Progenitor cell of endocrine pancreas (in vitro differentiated cells): Measurements from ENCODE around the gene DBNDD2. TPM values are rescaled to one million over a fixed set of nuclear protein-coding genes. Genes with fewer than 3 reads are reported as not detected.

Experiments used
- DNase-seq: peaks from one replicate; pipeline ENCODE4 v3.0.0; 2021; ENCODE audit warnings: low spot score; ENCODE audit not compliant: unreplicated experiment
- H3K27ac Mint-ChIP-seq: 2 replicates; pipeline ENCODE4 v1.8.0; 2021; ENCODE audit warnings: mild to moderate bottlenecking, moderate library complexity, mixed read lengths
- H3K27me3 Mint-ChIP-seq: 2 replicates; pipeline ENCODE4 v1.8.0; 2021; ENCODE audit warnings: mixed read lengths
- H3K36me3 Mint-ChIP-seq: 2 replicates; pipeline ENCODE4 v1.8.0; 2022; ENCODE audit warnings: mixed read lengths; ENCODE audit not compliant: insufficient read depth
- H3K4me1 Mint-ChIP-seq: 2 replicates; pipeline ENCODE4 v1.8.0; 2021; ENCODE audit warnings: low read depth, mixed read lengths
- H3K4me3 Mint-ChIP-seq: 2 replicates; pipeline ENCODE4 v1.8.0; 2021; ENCODE audit warnings: low read depth, mild to moderate bottlenecking, moderate library complexity, mixed read lengths
- H3K9me3 Mint-ChIP-seq: 2 replicates; pipeline ENCODE4 v1.8.0; 2021; ENCODE audit warnings: low read depth, mixed read lengths
- CTCF ChIP-seq: fragments of 200-600 bp; sonication (generic); IDR thresholded peaks from one replicate; pipeline ENCODE4 v1.5.0; 2021; ENCODE audit warnings: antibody characterized with exemption, mild to moderate bottlenecking; ENCODE audit not compliant: unreplicated experiment
- total RNA-seq: library from RNA; stranded (reverse); gene quantifications from 2 replicates; pipeline ENCODE4 v1.2.1, GENCODE V29; 2021

The DBNDD2 gene
- total RNA-seq, 1 donor from 2014 or later = 23.2 TPM

DNA sequence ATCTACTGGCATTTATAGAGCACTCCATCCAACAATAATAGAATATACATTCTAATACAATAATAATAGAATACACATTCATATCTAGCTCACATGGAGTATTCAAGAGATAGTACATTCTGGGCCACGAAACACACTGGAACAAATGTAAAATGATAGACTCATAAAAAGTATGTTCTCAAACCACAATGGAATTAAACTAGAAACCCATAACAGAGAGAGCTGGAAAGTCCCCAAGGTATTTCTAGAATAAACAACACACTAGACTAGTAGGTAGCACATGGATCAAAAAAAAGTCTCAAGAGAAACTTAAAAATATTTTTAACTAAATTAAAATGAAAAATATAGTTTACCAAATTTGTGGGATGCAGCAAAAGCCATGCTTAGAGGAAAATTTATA lies 20.8 kb upstream of the DBNDD2 start:
- no peak overlapping the region for H3K27ac Mint-ChIP-seq
- H3K4me3 Mint-ChIP-seq = no peak overlapping the region
- no peak for TF ChIP-seq CTCF
- peaks cover 5% of the 10 kb centered on the region for H3K36me3 Mint-ChIP-seq
- H3K9me3 Mint-ChIP-seq = peaks cover 8% of the 10 kb centered on the region
- no peaks in the 10 kb centered on the region for H3K4me1 Mint-ChIP-seq
- H3K27me3 Mint-ChIP-seq = no peaks in the 10 kb centered on the region
- no peak for DNase-seq

DNA sequence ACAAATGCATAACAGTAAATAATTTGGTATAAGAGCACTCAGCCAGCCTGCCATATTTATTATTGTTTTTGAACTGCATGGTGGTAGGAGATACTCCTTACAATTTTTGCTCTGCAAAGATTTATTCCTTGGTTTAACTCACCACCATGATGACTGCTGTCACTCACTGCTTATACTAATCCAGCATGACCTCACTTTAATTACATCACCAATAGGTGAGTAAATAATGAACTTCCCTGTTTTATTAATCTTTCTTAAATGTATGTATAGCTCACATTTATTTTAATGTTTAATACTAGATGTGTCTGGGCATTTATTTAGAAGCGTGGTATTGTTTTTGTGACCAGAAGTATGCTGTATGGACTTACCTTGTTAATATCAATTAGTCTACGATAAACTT lies 17.2 kb upstream of the DBNDD2 start:
- Mint-ChIP-seq H3K4me3 (no peak overlapping the region), H3K9me3 (peaks cover 8% of the 10 kb centered on the region), H3K4me1 (no peaks in the 10 kb centered on the region), H3K27ac (no peak overlapping the region), H3K36me3 (peaks cover 5% of the 10 kb centered on the region), H3K27me3 (no peaks in the 10 kb centered on the region)
- TF ChIP-seq CTCF = no peak
- DNase-seq = no peak

GRCh38 chr20:45391559-45391958 lies 16.5 kb upstream of the DBNDD2 start:
- no peak for DNase-seq
- peaks cover 8% of the 10 kb centered on the region for H3K9me3 Mint-ChIP-seq
- H3K36me3 Mint-ChIP-seq = peaks cover 5% of the 10 kb centered on the region
- peak overlapping the region; percentile 40 for H3K27ac Mint-ChIP-seq
- H3K4me1 Mint-ChIP-seq = no peaks in the 10 kb centered on the region
- no peaks in the 10 kb centered on the region for H3K27me3 Mint-ChIP-seq
- TF ChIP-seq CTCF = no peak
- H3K4me3 Mint-ChIP-seq = no peak overlapping the region

GRCh38 chr20:45392733-45393132 lies 15.4 kb upstream of the DBNDD2 start:
- TF ChIP-seq CTCF = no peak
- H3K27me3 Mint-ChIP-seq = no peaks in the 10 kb centered on the region
- H3K27ac Mint-ChIP-seq = no peak overlapping the region
- no peak for DNase-seq
- no peaks in the 10 kb centered on the region for H3K4me1 Mint-ChIP-seq
- peaks cover 1% of the 10 kb centered on the region for H3K36me3 Mint-ChIP-seq
- H3K9me3 Mint-ChIP-seq = no peaks in the 10 kb centered on the region
- H3K4me3 Mint-ChIP-seq = no peak overlapping the region

DNA sequence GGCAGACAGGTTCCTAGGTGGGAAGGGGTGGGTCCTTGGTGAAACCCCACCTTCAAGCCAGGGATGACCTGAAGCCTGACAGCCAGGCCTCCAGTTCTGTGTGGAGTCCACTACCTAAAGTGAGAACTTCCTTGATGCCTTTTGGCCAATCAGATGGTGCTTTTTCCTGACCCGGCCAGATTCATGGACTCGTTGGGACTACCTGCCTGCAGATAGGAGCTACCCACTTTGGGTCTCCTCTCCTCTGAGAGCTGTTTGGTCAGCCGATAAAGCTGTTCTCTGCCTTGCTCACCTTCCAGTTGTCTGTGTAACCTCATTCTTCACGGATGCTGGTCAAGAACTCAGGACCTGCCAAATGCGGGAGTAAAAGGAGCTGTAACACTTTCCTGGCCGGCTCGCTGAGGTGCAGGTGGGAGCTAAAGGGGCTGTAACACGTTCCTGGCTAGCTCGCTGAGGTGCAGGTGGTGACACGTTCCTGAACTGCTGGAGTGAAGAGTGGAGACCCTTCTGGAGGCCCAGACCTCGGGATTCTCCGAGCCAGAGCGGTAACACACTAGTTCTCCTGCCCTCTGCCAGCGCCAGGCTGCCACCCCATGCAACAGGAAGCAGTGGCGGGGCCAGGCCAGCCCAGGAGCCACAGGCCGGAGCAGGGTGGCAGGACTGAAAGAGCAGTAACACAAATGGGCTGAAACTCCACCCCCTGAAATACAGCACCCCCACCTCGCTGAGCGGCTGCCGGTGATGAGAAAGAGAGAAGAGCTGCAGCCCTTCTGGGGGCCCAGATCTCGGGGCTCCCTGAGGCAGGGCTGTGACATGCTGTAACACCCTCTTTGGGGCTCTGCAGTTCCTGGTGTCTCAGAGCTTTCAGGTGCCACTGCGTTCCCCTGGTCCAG lies 13.6 kb upstream of the DBNDD2 start:
- no peaks in the 10 kb centered on the region for H3K4me1 Mint-ChIP-seq
- H3K27ac Mint-ChIP-seq = no peak overlapping the region
- H3K27me3 Mint-ChIP-seq = no peaks in the 10 kb centered on the region
- H3K9me3 Mint-ChIP-seq = peaks cover 11% of the 10 kb centered on the region
- DNase-seq = no peak
- H3K36me3 Mint-ChIP-seq = peaks cover 6% of the 10 kb centered on the region
- no peak for TF ChIP-seq CTCF
- no peak overlapping the region for H3K4me3 Mint-ChIP-seq
